Stomach (tissue), 9 donors: ENCODE measurements around the gene KIAA0232. TPM values are rescaled to one million over a fixed set of nuclear protein-coding genes. Genes with fewer than 3 reads are reported as not detected.

ENCODE experiments used
- DNase-seq, 2 donors: peaks; one replicate each; pipeline versions ENCODE4 v3.0.0 to v3.0.0-alpha.2; 2013 to 2019
- H3K27ac ChIP-seq, 5 donors: fragments of 200-600 bp in 4 of 5; sonication (generic) in 4 of 5; one replicate each; pipeline ENCODE4 v1.5.1; 2013 to 2019; ENCODE audit warnings: mild to moderate bottlenecking in 1 of 5, moderate library complexity in 1 of 5
- H3K27me3 ChIP-seq, 3 donors: fragments of 200-600 bp; sonication (generic); one replicate each; pipeline ENCODE4 v1.5.1; 2017 to 2019; ENCODE audit warnings: mixed run types in 1 of 3
- H3K36me3 ChIP-seq, 4 donors: fragments of 200-600 bp; sonication (generic); 1 replicate in 3 of 4; 2 replicates in 1 of 4; pipeline ENCODE4 v1.5.1; 2016 to 2019
- H3K4me1 ChIP-seq, 4 donors: fragments of 200-600 bp; sonication (generic); one replicate each; pipeline ENCODE4 v1.5.1; 2016 to 2019
- H3K4me3 ChIP-seq, 4 donors: fragments of 200-600 bp; sonication (generic) in 3 of 4; one replicate each; pipeline ENCODE4 v1.5.1; 2016 to 2019; ENCODE audit warnings: mild to moderate bottlenecking in 1 of 4
- H3K9me3 ChIP-seq, 4 donors: fragments of 200-600 bp; sonication (generic); one replicate each; pipeline ENCODE4 v1.5.1; 2016 to 2019
- CTCF ChIP-seq, 7 experiments: fragments of 450-650 bp in 4 of 7; fragments of 200-600 bp in 3 of 7; sonication (generic) in 3 of 7; IDR thresholded peaks; one replicate each; pipeline ENCODE4 v1.5.1; 2016 to 2019; ENCODE audit warnings: antibody characterized with exemption in 7 of 7, control low read depth in 2 of 7, mild to moderate bottlenecking in 1 of 7
- EP300 ChIP-seq: sonication (generic); formaldehyde crosslinking; IDR thresholded peaks from one replicate; pipeline ENCODE4 v1.6.1; 2017; ENCODE audit warnings: antibody characterized with exemption
- POLR2A ChIP-seq, 4 donors: fragments of 450-650 bp; IDR thresholded peaks; one replicate each; pipeline ENCODE4 v1.6.1; 2016; ENCODE audit warnings: antibody characterized with exemption in 4 of 4, control low read depth in 2 of 4, mild to moderate bottlenecking in 1 of 4, moderate library complexity in 1 of 4
- POLR2AphosphoS5 ChIP-seq, 3 donors: sonication (generic); formaldehyde crosslinking; IDR thresholded peaks; one replicate each; pipeline ENCODE4 v1.6.1; 2016; ENCODE audit warnings: antibody characterized with exemption in 3 of 3
- WGBS, 5 donors: extraction: QIAGEN DNeasy Blood & Tissue Kit in 3 of 5; methylation state at CpG; one replicate each; pipeline versions ENCODE4 v1.1.5 to v1.1.7; 2013 to 2018; 5-methylcytosine and 5-hydroxymethylcytosine counted together
- intact Hi-C: fragments of 100-400 bp; cut with DNase I; formaldehyde crosslinking; loops from one replicate; pipeline ENCODE4 v1.15.1; 2023; ENCODE audit warnings: low total_unique reads
- polyA plus RNA-seq, 3 donors: library from polyadenylated mRNA; stranded (reverse); fragments of 200-250 nt; gene quantifications; one replicate each; pipeline ENCODE4 v1.2.3, GENCODE V29; 2013
- total RNA-seq, 5 donors: library from RNA; depleted of rRNA; stranded (reverse); fragments of >200 nt; gene quantifications; one replicate each; pipeline versions ENCODE4 v1.1.0 to v1.2.3, GENCODE V29; 2014 to 2016
- donor health status: healthy with polysubstance abuse.
- donor health status: Bipolar disorder and iron deficiency.
- donor health status: healthy.

KIAA0232 gene
- total and polyA plus RNA-seq, 8 donors: 5.1 to 48.1 (median 9.9) TPM

GRCh38 chr4:6761649-6762615, 20.6 kb upstream of the KIAA0232 start:
- H3K4me3 ChIP-seq: no peak overlapping the region
- 72 to 87% (median 82%) methylated on average over 35 of the region's 35 CpGs for WGBS, 5 donors

GRCh38 chr4:6763330-6763851, 19.1 kb upstream of the KIAA0232 start:
- Histone ChIP-seq H3K4me1 (peaks cover 9 to 13% (median 10%) of the 10 kb centered on the region in 4 donors), H3K36me3 (no peaks in the 10 kb centered on the region), H3K27me3 (peaks cover 0 to 7% (median 0%) of the 10 kb centered on the region in 3 donors), H3K9me3 (no peaks in the 10 kb centered on the region), H3K4me3 (no peak overlapping the region), H3K27ac (no peak overlapping the region)
- no peak for DNase-seq
- 76 to 80% (median 77%) methylated on average over 15 to 16 of the region's 16 CpGs for WGBS, 5 donors
- TF ChIP-seq POLR2A (IDR thresholded peaks at IDR 0.05): no peak
- TF ChIP-seq POLR2AphosphoS5 (IDR thresholded peaks at IDR 0.05): no peak
- TF ChIP-seq EP300: no peak
- TF ChIP-seq CTCF (IDR thresholded peaks at IDR 0.05): no peak
- intact Hi-C loops: no loop called here

More at GRCh38 chr4:6761649-6762615, 20.6 kb upstream of the KIAA0232 start:
- intact Hi-C loops: no loop called here
- Histone ChIP-seq H3K36me3 (no peaks in the 10 kb centered on the region), H3K9me3 (no peaks in the 10 kb centered on the region), H3K4me1 (no peaks in the 10 kb centered on the region), H3K27me3 (peaks cover 0 to 7% (median 0%) of the 10 kb centered on the region in 3 donors), H3K27ac (no peak overlapping the region)
- no peak for DNase-seq
- TF ChIP-seq CTCF (IDR thresholded peaks at IDR 0.05) (no peak), POLR2AphosphoS5 (IDR thresholded peaks at IDR 0.05) (no peak), EP300 (no peak), POLR2A (IDR thresholded peaks at IDR 0.05) (no peak)

GRCh38 chr4:6764976-6765620, 17.4 kb upstream of the KIAA0232 start:
- no peak for DNase-seq
- TF ChIP-seq EP300 (no peak), POLR2A (IDR thresholded peaks at IDR 0.05) (no peak), POLR2AphosphoS5 (IDR thresholded peaks at IDR 0.05) (no peak), CTCF (IDR thresholded peaks at IDR 0.05) (no peak)
- H3K9me3 ChIP-seq: no peaks in the 10 kb centered on the region
- H3K36me3 ChIP-seq: no peaks in the 10 kb centered on the region
- intact Hi-C loops: no loop called here
- peaks cover 9 to 17% (median 11%) of the 10 kb centered on the region in 4 donors for H3K4me1 ChIP-seq
- peaks cover 0 to 7% (median 0%) of the 10 kb centered on the region in 3 donors for H3K27me3 ChIP-seq
- H3K4me3 ChIP-seq: no peak overlapping the region
- WGBS, 5 donors: 83 to 88% (median 86%) methylated on average over 11 of the region's 11 CpGs
- H3K27ac ChIP-seq: no peak overlapping the region

GRCh38 chr4:6765703-6766102, 16.8 kb upstream of the KIAA0232 start:
- Histone ChIP-seq H3K36me3 (no peaks in the 10 kb centered on the region), H3K4me3 (no peak overlapping the region), H3K4me1 (peaks cover 9 to 17% (median 11%) of the 10 kb centered on the region in 4 donors), H3K27ac (no peak overlapping the region), H3K27me3 (peaks cover 0 to 7% (median 0%) of the 10 kb centered on the region in 3 donors), H3K9me3 (no peaks in the 10 kb centered on the region)
- TF ChIP-seq CTCF (IDR thresholded peaks at IDR 0.05): no peak
- no peak for TF ChIP-seq EP300
- 89 to 98% (median 93%) methylated on average over 2 of the region's 2 CpGs for WGBS, 5 donors
- intact Hi-C loops: no loop called here
- DNase-seq: no peak
